Measurements from ENCODE around the gene EPHB1. TPM values are rescaled to one million over a fixed set of nuclear protein-coding genes. Genes with fewer than 3 reads are reported as not detected.

Gene EPHB1
- total RNA-seq, 4 donors from 2014 or later: 0.30 to 5.3 (median 2.6) TPM

- Histone ChIP-seq H3K4me1 (no peaks in the 10 kb centered on the region), H3K27ac (no peak overlapping the region), H3K36me3 (no peaks in the 10 kb centered on the region), H3K4me3 (no peak overlapping the region), H3K27me3 (no peaks in the 10 kb centered on the region), H3K9me3 (peaks cover 0 to 11% (median 0%) of the 10 kb centered on the region in 4 donors)
- TF ChIP-seq EP300 (IDR thresholded peaks at IDR 0.05): no peak
- no peak for TF ChIP-seq POLR2A (IDR thresholded peaks at IDR 0.05)
- TF ChIP-seq, protein P1, sequence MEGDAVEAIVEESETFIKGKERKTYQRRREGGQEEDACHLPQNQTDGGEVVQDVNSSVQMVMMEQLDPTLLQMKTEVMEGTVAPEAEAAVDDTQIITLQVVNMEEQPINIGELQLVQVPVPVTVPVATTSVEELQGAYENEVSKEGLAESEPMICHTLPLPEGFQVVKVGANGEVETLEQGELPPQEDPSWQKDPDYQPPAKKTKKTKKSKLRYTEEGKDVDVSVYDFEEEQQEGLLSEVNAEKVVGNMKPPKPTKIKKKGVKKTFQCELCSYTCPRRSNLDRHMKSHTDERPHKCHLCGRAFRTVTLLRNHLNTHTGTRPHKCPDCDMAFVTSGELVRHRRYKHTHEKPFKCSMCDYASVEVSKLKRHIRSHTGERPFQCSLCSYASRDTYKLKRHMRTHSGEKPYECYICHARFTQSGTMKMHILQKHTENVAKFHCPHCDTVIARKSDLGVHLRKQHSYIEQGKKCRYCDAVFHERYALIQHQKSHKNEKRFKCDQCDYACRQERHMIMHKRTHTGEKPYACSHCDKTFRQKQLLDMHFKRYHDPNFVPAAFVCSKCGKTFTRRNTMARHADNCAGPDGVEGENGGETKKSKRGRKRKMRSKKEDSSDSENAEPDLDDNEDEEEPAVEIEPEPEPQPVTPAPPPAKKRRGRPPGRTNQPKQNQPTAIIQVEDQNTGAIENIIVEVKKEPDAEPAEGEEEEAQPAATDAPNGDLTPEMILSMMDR (IDR thresholded peaks at IDR 0.05): no peak
- DNase-seq (ENCODE audit: low spot score in 2 of 2): no peak
- WGBS, 2 donors: 85 to 93% methylated on average over 2 of the region's 2 CpGs
Observed at GRCh38 chr3:135301670-135302069, 506.6 kb downstream of the EPHB1 start.

GRCh38 chr3:135304378-135304777, 509.3 kb downstream of the EPHB1 start:
- Histone ChIP-seq H3K4me3 (no peak overlapping the region), H3K4me1 (no peaks in the 10 kb centered on the region), H3K36me3 (no peaks in the 10 kb centered on the region), H3K27ac (no peak overlapping the region), H3K27me3 (no peaks in the 10 kb centered on the region), H3K9me3 (peaks cover 0 to 11% (median 0%) of the 10 kb centered on the region in 4 donors)
- WGBS, 2 donors: 63 to 67% methylated on average over 1 of the region's 1 CpG
- DNase-seq (ENCODE audit: low spot score in 2 of 2): no peak
- no peak for TF ChIP-seq EP300 (IDR thresholded peaks at IDR 0.05)
- TF ChIP-seq POLR2A (IDR thresholded peaks at IDR 0.05): no peak
- TF ChIP-seq, protein P1 (IDR thresholded peaks at IDR 0.05): no peak

Small RNA genes within 50 kb of the gene (small RNA-seq; reads per million reads assigned to genes)
- gene RNA5SP141: 0.66 reads per million
- gene RNU6-1174P: not detected

Other genes with a start within 250 kb of the EPHB1 start
- gene KY, start 144.2 kb upstream of the EPHB1 start, total RNA-seq: 1 to 10 TPM in 2 of 4 donors, under 1 TPM in 1, not detected in 1; 0.20 to 2.2 (median 1.5) TPM